WERI-Rb-1 (cell line): Measurements from ENCODE around the gene SRSF11.

Experiments used
- DNase-seq: peaks from one replicate; pipeline ENCODE4 v3.0.0-alpha.2; 2020
- H3K27ac ChIP-seq: fragments of 250-450 bp; sonication (Bioruptor Pico); 2 replicates; pipeline ENCODE4 v1.5.1; 2020; ENCODE audit warnings: mild to moderate bottlenecking, moderate library complexity
- H3K27me3 ChIP-seq: fragments of 250-450 bp; sonication (Bioruptor Pico); 2 replicates; pipeline ENCODE4 v1.5.1; 2021; ENCODE audit warnings: mild to moderate bottlenecking, low read depth, moderate library complexity; ENCODE audit not compliant: insufficient read depth, severe bottlenecking
- H3K36me3 ChIP-seq: fragments of 250-450 bp; sonication (Bioruptor Pico); 2 replicates; pipeline ENCODE4 v1.5.1; 2020; ENCODE audit warnings: mild to moderate bottlenecking, moderate library complexity
- H3K4me3 ChIP-seq: 2 replicates; pipeline ENCODE4 v1.5.1; 2011; ENCODE audit warnings: low read depth, mild to moderate bottlenecking, control low read depth, low read length
- H3K9me3 ChIP-seq: fragments of 250-450 bp; sonication (Bioruptor Pico); 2 replicates; pipeline ENCODE4 v1.5.1; 2021; ENCODE audit warnings: mild to moderate bottlenecking, moderate library complexity; ENCODE audit not compliant: severe bottlenecking
- CTCF ChIP-seq: IDR thresholded peaks from 2 replicates; pipeline ENCODE4 v1.5.1; 2011; ENCODE audit warnings: low read depth, mild to moderate bottlenecking, control low read depth, inconsistent platforms, low read length

The SRSF11 gene

DNA sequence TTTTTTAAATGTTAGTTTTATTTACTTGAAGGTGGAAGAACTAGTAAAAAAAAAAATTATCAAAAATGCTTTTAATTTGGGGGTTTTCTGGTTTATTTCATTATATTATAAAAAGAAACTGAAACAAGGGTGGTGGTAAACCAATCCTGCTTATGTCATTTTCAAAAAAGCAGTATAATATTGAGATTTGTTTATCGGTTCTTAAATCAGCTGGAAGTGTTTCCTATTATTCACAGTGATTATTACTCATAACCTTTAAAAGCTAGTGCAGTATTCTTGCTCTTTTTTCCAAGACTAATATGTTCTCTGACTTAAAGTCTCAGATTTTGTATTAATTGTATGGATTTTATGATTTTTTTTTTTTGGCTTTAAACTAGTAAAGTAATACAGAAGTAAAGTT is 10.4 kb upstream of the SRSF11 start:
- no peak overlapping the region for H3K4me3 ChIP-seq
- TF ChIP-seq CTCF: no peak
- peaks cover 32% of the 10 kb centered on the region for H3K36me3 ChIP-seq
- no peak overlapping the region for H3K27ac ChIP-seq
- no peaks in the 10 kb centered on the region for H3K9me3 ChIP-seq
- no peaks in the 10 kb centered on the region for H3K27me3 ChIP-seq
- DNase-seq: no peak

DNA sequence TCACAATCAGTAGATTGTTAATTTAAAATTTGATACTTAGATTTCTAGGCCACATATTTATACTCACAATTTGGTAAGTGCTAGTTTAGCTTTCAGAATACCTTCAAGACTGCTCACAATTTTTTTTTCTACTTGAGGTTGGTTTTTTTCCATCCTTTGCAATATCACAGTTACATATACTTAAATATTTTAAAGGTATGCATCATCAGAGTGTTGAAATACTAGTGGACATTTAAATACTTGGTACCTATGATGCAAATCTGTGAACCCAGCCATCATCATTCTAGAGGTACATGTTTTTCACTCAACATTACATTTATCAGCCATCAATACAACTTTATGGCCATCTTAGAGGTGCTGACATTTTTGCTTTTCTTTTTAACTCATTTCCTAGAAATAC is 9.6 kb upstream of the SRSF11 start:
- Histone ChIP-seq H3K36me3 (peaks cover 33% of the 10 kb centered on the region), H3K27me3 (no peaks in the 10 kb centered on the region), H3K9me3 (no peaks in the 10 kb centered on the region), H3K4me3 (no peak overlapping the region), H3K27ac (no peak overlapping the region)
- TF ChIP-seq CTCF: no peak
- DNase-seq: no peak

DNA sequence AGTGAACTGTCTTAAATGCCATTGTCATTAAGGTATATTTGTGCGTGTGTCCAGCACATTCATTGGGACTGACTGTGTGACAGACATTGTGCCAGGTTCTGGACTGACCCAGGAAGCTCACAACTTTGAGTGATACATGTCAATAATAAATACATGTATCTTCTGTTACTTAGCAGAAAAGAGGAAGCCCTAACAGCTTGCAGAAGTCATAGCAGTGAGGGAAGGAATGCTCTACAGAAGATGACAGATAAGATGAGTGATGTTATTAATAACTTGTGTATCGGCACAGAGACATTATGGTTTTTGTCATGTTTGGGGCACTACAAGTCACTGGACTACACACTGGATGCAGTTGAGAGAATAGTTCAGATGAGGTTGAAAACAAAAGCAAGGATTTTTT is 1.2 kb upstream of the SRSF11 start:
- no peak for TF ChIP-seq CTCF
- no peak for DNase-seq
- Histone ChIP-seq H3K27me3 (no peaks in the 10 kb centered on the region), H3K4me3 (no peak overlapping the region), H3K9me3 (no peaks in the 10 kb centered on the region), H3K27ac (no peak overlapping the region), H3K36me3 (peaks cover 41% of the 10 kb centered on the region)

DNA sequence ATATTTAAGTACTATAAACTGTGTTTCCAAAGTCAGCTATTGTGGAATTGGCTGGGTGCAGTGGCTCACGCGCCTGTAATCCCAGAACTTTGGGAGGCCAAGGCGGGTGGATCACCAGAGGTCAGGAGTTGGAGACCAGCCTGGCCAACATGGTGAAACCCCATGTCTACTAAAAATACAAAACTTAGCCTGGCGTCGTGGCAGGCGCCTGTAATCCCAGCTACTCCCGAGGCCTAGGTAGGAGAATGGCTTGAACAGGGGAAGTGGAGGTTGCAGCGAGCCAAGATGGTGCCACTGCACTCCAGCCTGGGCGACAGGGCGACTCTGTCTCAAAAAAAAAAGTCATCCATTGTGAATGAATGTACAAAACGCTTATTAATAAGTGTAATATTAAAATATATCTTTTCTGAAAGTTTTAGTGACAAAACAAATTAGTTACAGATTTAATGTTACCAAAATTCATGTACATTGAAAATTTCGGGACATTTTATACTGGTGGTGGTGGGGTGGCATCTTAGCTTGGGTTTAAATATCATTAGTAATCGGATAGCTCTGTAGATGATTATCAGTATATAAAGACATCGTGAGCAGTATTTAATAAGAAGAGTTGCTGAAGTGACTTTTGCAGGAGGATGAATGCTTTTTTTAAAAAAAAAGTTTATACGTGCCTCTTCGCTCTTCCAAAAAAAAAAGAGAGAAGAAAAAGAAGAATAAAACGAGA is 503 bp upstream of the SRSF11 start:
- no peak for DNase-seq
- no peak for TF ChIP-seq CTCF
- Histone ChIP-seq H3K27ac (peak overlapping the region; percentile 98), H3K4me3 (peak overlapping the region; percentile 88), H3K27me3 (no peaks in the 10 kb centered on the region), H3K9me3 (no peaks in the 10 kb centered on the region), H3K36me3 (peaks cover 41% of the 10 kb centered on the region)

DNA sequence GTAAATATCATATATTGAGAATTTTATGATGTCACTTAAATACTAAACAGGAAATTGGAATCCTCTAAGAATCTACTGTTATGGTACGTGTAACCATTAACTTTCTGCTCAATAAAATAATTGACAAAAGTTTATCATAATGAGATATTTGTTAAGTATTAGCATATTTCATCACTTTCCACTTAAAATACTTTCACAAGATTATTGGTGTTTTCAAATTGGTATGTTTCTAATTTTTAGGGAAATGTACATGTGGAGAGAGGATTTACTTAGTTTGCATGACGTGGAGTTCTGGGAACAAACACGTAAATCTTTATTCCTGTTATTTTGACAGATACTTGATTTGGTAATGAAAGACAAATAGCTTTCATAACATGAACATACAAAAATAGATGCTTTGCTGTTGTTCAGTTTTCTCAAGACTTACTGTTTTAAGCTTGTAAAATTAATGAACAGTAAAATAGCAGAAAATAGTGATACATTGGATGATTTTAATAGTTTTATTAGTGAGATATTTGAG is 1.6 kb downstream of the SRSF11 start:
- H3K36me3 ChIP-seq: peaks cover 48% of the 10 kb centered on the region
- no peak for TF ChIP-seq CTCF
- H3K4me3 ChIP-seq: peak overlapping the region; percentile 88
- H3K27ac ChIP-seq: peak overlapping the region; percentile 98; the same call in 1 of the 2 replicates
- no peaks in the 10 kb centered on the region for H3K27me3 ChIP-seq
- no peak for DNase-seq
- H3K9me3 ChIP-seq: no peaks in the 10 kb centered on the region

GRCh38 chr1:70224954-70225353 is 3.8 kb downstream of the SRSF11 start:
- peaks cover 70% of the 10 kb centered on the region for H3K36me3 ChIP-seq
- TF ChIP-seq CTCF: no peak
- H3K27me3 ChIP-seq: no peaks in the 10 kb centered on the region
- no peak overlapping the region for H3K4me3 ChIP-seq
- H3K27ac ChIP-seq: no peak overlapping the region
- DNase-seq: no peak
- no peaks in the 10 kb centered on the region for H3K9me3 ChIP-seq
